Bone marrow (tissue), 2 donors: ENCODE measurements around the gene OR5H14.
"Not testable (repeated sequence)": the region's sequence is repeated elsewhere in the genome, so short reads cannot be mapped to it uniquely, and the experiment has no call there.

ENCODE experiments used
- DNase-seq, 2 donors: peaks; one replicate each; lab custom pipeline; 2025; lab: John Stamatoyannopoulos, UW

Gene OR5H14

DNA sequence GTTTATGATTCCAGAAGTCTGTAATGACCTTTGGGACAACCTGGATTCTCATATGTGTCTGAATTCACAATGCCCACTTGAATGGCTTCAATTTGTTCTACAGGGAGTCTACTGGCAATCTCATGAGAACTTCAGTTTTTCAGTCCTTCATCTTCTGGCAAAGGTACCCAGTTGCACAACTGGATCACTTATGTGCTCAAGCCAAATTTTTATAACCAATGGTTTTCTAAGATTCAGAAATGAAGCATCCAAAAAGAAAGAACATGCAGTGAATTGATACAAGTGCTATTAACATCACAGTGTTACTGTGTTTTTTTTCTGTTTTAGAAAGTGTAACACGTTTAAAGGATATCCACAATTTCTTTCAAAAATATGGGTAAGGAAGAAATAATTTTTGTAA, at the start of gene OR5H14:
Gene OR5H14, plus strand, starts transcription at position 301 of the 400 bp plus-strand sequence. CDS start 1,907 bp downstream, outside the sequence.
- no peak for DNase-seq

DNA sequence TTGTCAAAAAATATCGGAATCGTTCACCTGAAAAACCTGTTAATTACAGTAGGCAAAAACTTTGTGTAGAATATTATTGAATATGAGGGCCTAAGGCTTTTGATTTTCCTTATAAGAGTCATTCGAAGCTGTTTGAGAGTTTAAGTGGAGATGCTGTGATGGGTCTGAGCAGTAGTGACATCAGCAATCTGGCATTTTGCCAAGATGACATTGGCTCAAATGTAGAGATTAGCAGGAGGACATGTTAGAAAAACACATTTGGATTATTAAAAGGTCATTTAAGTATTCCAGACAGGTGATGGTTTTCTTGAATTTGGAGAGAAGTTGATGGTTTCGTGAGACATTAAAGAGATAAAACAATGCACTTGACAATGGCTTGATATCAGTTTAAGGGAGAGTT, 47.4 kb upstream of the OR5H14 start:
- no peak for DNase-seq

- DNase-seq = no peak
Measured at GRCh38 chr3:98108162-98108561, 39.1 kb upstream of the OR5H14 start.

GRCh38 chr3:98109807-98110549, 37.3 kb upstream of the OR5H14 start:
- no peak for DNase-seq

DNA sequence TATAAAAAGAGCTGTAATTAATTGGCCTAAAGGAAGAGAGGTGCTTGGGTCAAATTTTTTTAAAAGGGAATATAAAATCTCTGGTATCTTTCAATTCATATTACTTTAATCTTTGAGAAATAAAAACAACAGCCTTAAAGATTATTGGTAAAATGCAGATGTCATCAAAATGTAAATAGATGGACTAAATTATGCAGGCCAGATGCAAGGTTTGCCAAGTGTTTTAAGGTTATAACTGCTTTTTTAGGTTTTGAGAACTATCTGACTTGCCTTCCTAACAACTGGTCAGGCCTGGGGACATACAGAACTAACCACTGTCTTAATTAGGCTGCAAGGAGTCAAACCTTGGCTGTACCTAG, 36.8 kb upstream of the OR5H14 start:
- no peak for DNase-seq

- DNase-seq = no peak
Measured at GRCh38 chr3:98114264-98114663, 33.0 kb upstream of the OR5H14 start.

- no peak for DNase-seq
Measured at GRCh38 chr3:98115717-98116116, 31.6 kb upstream of the OR5H14 start.

DNA sequence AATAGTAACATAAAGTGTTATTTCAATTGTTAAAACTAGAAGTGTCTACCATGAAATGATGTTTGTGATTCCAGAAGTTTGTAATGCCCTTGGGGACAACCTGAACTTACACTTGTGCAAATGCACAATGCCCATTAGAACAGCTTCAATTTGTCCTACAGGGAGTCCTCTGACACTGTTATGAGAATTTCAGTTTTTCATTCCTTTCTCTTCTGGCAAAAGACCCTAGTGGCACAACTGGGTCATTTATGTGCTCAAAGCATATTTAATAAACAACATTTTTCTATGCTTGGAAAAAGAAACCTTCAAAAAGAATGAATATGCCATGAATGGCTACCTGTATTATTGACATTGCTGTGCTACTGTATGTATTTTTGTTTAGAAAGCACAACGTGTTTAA, 16.9 kb upstream of the OR5H14 start, which contains the start of gene OR5H1:
Gene OR5H1, plus strand, starts transcription at position 301 of the 400 bp plus-strand sequence. CDS start 1,977 bp downstream, outside the sequence.
- DNase-seq = no peak

DNA sequence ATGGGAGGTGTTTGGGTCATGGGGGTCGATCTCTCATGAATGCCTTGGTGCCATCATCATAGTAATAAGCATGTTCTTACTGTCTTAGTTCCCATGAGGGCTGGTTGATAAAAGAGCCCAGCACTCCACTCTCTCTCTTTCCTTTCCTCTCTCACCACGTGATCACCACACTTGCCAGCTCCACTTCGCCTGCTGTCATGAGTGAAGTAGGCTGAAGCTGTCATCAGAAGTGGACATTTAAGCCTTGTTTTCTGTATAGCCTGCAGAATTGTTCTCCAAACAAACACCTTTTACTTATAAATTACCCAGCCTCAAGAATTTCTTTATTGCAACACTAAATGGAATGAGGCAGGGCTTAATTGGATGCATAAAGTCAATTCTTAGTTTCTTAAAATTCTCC, 10.6 kb upstream of the OR5H14 start:
- DNase-seq = no peak

GRCh38 chr3:98137826-98138557, 9.3 kb upstream of the OR5H14 start:
- not testable (repeated sequence) for DNase-seq

DNA sequence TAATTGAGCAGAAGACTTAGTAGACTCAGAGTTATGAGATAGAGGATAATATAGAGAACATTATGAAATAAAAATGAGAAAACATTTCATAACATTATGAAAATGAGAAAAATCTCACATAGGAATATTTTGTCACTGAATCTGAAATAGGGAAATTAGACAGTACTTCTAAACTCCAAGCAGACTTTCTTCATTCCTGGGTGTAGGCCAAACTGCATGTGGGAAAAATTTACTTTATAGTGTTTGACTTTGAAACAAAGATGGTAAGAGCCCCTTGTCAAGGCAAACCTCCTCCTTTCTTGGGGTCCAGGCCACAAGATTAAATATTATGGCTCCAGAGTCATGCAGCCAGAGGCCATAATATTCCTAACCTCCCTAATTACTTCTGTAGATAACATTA, 6.7 kb upstream of the OR5H14 start:
- DNase-seq = no peak

GRCh38 chr3:98148751-98149150, 1.5 kb downstream of the OR5H14 start:
- DNase-seq = no peak

GRCh38 chr3:98149456-98149855, 2.2 kb downstream of the OR5H14 start:
- DNase-seq = not testable (repeated sequence)

DNA sequence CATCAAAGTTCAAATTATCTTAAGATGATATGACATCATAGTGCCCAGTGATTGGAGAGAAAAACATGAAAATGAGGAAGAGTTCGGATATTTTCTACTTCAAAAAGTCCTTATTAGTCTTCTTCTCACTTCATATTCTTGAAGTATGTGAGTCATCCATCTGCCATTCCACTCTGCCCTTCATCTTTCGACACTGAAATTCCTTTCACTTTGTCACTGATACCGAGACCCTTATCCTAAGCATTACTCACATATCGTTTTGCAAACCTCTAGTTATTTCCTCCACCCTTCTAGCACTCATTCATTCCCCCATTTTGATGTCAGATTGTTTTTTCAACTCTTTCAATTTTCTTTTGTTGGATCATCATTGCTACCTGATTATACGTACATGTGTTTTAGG, 4.0 kb downstream of the OR5H14 start:
- no peak for DNase-seq

- no peak for DNase-seq
Measured at GRCh38 chr3:98166396-98166795, 19.1 kb downstream of the OR5H14 start, which contains the start of gene OR5H15. OR5H15 (plus strand) TSS chr3:98166696; CDS start chr3:98168700, 2,004 bp downstream.

GRCh38 chr3:98171071-98171470, 23.8 kb downstream of the OR5H14 start:
- no peak for DNase-seq

- no peak for DNase-seq
Measured at GRCh38 chr3:98172621-98173020, 25.3 kb downstream of the OR5H14 start.

DNA sequence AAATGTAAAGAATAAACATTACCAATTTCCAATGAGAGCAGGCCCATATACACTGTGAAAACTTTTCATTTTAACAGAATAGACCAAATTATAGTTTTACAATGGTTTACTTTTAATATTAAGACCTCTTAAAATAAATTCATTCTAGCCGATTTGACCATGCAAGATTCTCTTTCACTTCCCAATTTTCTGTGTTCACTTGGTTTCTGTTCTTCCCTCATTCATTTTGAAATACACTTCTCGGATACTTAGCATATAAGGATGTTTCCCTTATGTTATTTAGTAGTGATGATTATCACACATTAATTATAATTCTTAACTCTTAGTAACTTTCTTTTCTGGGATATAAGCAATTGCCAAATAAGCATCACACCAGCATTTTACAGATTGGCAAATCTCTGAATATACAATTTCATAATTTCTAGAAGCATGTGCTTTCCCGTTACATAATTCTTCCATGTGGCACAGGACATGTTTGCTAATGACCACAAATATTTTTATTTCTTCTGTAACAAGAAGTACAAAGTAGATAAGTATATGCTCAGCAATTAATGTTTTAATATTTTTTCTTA, 33.1 kb downstream of the OR5H14 start:
- no peak for DNase-seq

- DNase-seq = no peak
Measured at GRCh38 chr3:98182196-98182595, 34.9 kb downstream of the OR5H14 start.

GRCh38 chr3:98185180-98185579, 37.9 kb downstream of the OR5H14 start:
- no peak for DNase-seq

- DNase-seq = no peak
Measured at GRCh38 chr3:98188545-98188944, 41.3 kb downstream of the OR5H14 start.

GRCh38 chr3:98190911-98191310, 43.6 kb downstream of the OR5H14 start:
- not testable (repeated sequence) for DNase-seq

- DNase-seq = not testable (repeated sequence)
Measured at GRCh38 chr3:98196293-98196692, 49.0 kb downstream of the OR5H14 start.
